DOHH2 (cell line): ENCODE measurements around the gene PI3.

Experiments
- EZH2phosphoT487 ChIP-seq: fragments of 200-600 bp; sonication (generic); IDR thresholded peaks from 2 replicates; pipeline ENCODE4 v1.6.1; 2017; ENCODE audit warnings: borderline replicate concordance, mild to moderate bottlenecking, antibody characterized with exemption, low read length, moderate library complexity, mixed read lengths
- TF ChIP-seq, protein P1 (sequence below): fragments of 200-600 bp; sonication (generic); IDR thresholded peaks from one replicate; pipeline ENCODE4 v1.5.1; 2014; ENCODE audit warnings: antibody characterized with exemption, mild to moderate bottlenecking, low read depth, low read length; ENCODE audit not compliant: poor library complexity, severe bottlenecking

DNA sequence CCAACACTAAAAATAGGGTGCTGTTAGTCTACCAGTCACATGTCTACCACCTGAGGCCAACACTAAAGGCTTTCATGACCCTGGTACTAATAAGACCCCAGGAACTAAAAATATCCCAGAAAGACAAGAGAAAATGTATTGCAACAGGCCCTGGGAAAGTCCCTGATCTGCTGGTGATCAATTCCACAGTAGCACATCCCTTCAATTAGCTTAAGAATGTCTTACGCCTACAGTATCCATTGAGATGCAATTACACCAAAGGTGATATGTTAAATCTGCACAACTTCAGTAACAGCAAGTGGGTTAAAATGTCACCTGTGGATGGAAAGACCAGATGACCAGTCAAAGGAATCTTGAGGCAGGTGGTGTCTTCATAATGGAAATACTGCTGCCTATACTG is 35.2 kb downstream of the PI3 start:
- TF ChIP-seq, protein P1, sequence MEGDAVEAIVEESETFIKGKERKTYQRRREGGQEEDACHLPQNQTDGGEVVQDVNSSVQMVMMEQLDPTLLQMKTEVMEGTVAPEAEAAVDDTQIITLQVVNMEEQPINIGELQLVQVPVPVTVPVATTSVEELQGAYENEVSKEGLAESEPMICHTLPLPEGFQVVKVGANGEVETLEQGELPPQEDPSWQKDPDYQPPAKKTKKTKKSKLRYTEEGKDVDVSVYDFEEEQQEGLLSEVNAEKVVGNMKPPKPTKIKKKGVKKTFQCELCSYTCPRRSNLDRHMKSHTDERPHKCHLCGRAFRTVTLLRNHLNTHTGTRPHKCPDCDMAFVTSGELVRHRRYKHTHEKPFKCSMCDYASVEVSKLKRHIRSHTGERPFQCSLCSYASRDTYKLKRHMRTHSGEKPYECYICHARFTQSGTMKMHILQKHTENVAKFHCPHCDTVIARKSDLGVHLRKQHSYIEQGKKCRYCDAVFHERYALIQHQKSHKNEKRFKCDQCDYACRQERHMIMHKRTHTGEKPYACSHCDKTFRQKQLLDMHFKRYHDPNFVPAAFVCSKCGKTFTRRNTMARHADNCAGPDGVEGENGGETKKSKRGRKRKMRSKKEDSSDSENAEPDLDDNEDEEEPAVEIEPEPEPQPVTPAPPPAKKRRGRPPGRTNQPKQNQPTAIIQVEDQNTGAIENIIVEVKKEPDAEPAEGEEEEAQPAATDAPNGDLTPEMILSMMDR = no peak
- TF ChIP-seq EZH2phosphoT487 = no peak
